GM19043 (cell line): ENCODE results near the gene SH3GL2.

Experiments
- ATAC-seq: cut with Tn5 transposase; IDR thresholded peaks from one replicate; pipeline ENCODE4 v1.9.1; 2021; ENCODE audit warnings: low read depth; ENCODE audit not compliant: unreplicated experiment

Gene SH3GL2

GRCh38 chr9:17653947-17654465, 75.1 kb downstream of the SH3GL2 start:
- ATAC-seq = no peak

GRCh38 chr9:17656889-17657288, 78.0 kb downstream of the SH3GL2 start:
- no peak for ATAC-seq

- no peak for ATAC-seq
These were observed 79.4 kb downstream of the SH3GL2 start for GRCh38 chr9:17658237-17658636.

- ATAC-seq = no peak
These were observed 81.3 kb downstream of the SH3GL2 start for GRCh38 chr9:17660158-17660557.

GRCh38 chr9:17665450-17665849, 86.6 kb downstream of the SH3GL2 start:
- ATAC-seq = no peak

- no peak for ATAC-seq
These were observed 90.3 kb downstream of the SH3GL2 start for GRCh38 chr9:17669206-17669605.

- ATAC-seq = no peak
These were observed 103.8 kb downstream of the SH3GL2 start for GRCh38 chr9:17682684-17683083.

GRCh38 chr9:17688834-17689233, 110.0 kb downstream of the SH3GL2 start:
- no peak for ATAC-seq

GRCh38 chr9:17694336-17694735, 115.5 kb downstream of the SH3GL2 start:
- no peak for ATAC-seq

GRCh38 chr9:17695482-17695881, 116.6 kb downstream of the SH3GL2 start:
- ATAC-seq = no peak

- ATAC-seq = no peak
These were observed 120.9 kb downstream of the SH3GL2 start for GRCh38 chr9:17699615-17700330.

GRCh38 chr9:17706347-17706746, 127.5 kb downstream of the SH3GL2 start:
- no peak for ATAC-seq

- ATAC-seq = no peak
These were observed 140.2 kb downstream of the SH3GL2 start for GRCh38 chr9:17719053-17719452.

- ATAC-seq = no peak
These were observed 143.1 kb downstream of the SH3GL2 start for GRCh38 chr9:17721954-17722353.

- no peak for ATAC-seq
These were observed 144.8 kb downstream of the SH3GL2 start for GRCh38 chr9:17723656-17724055.

GRCh38 chr9:17725399-17726010, 146.6 kb downstream of the SH3GL2 start:
- no peak for ATAC-seq

- no peak for ATAC-seq
These were observed 147.4 kb downstream of the SH3GL2 start for GRCh38 chr9:17726298-17726697.

- no peak for ATAC-seq
These were observed 152.0 kb downstream of the SH3GL2 start for GRCh38 chr9:17730899-17731298.

- no peak for ATAC-seq
These were observed 152.4 kb downstream of the SH3GL2 start for GRCh38 chr9:17731308-17731707.

- no peak for ATAC-seq
These were observed 155.8 kb downstream of the SH3GL2 start for GRCh38 chr9:17734674-17735073.

GRCh38 chr9:17735859-17736258, 157.0 kb downstream of the SH3GL2 start:
- no peak for ATAC-seq

- ATAC-seq = no peak
These were observed 160.2 kb downstream of the SH3GL2 start for GRCh38 chr9:17739022-17739421.
